SU-DHL-6 (cell line): ENCODE data around the gene SDK2.

Experiments
- H2AFZ ChIP-seq: fragments of 200-600 bp; sonication (generic); 2 replicates; pipeline ENCODE4 v1.6.1; 2014; ENCODE audit warnings: low read depth, mild to moderate bottlenecking, moderate library complexity, mixed read lengths, antibody characterized with exemption, low read length; ENCODE audit not compliant: severe bottlenecking
- H3F3A ChIP-seq: fragments of 200-600 bp; shearing (Covaris generic); 2 replicates; pipeline ENCODE4 v1.6.0; 2016; ENCODE audit warnings: antibody characterized with exemption, mild to moderate bottlenecking; ENCODE audit not compliant: insufficient read depth
- H3K27ac ChIP-seq: fragments of 200-600 bp; sonication (generic); 2 replicates; pipeline ENCODE4 v1.5.1; 2016; ENCODE audit warnings: low read depth, mild to moderate bottlenecking, low read length, moderate library complexity, mixed read lengths
- H3K27me3 ChIP-seq: fragments of 200-600 bp; sonication (generic), shearing (Covaris generic); 2 replicates; pipeline ENCODE4 v1.6.0; 2014; ENCODE audit warnings: mild to moderate bottlenecking, low read length
- H3K36me3 ChIP-seq: fragments of 200-600 bp; sonication (generic); 2 replicates; pipeline ENCODE4 v1.6.1; 2014; ENCODE audit warnings: mild to moderate bottlenecking, low read length, mixed read lengths
- H3K4me2 ChIP-seq: fragments of 300-600, 200-600 bp; shearing (Covaris generic), sonication (generic); 2 replicates; pipeline ENCODE4 v1.6.0; 2014; ENCODE audit warnings: low read length, low read depth, mild to moderate bottlenecking; ENCODE audit not compliant: poor library complexity, severe bottlenecking
- H3K4me3 ChIP-seq: fragments of 200-600 bp; sonication (generic); 2 replicates; pipeline ENCODE4 v1.5.1; 2014; ENCODE audit warnings: antibody characterized with exemption, low read length, mild to moderate bottlenecking, mixed read lengths; ENCODE audit not compliant: insufficient read depth, poor library complexity, severe bottlenecking
- H3K79me2 ChIP-seq: fragments of 200-600 bp; sonication (generic); 2 replicates; pipeline ENCODE4 v1.6.1; 2014; ENCODE audit warnings: mild to moderate bottlenecking, low read length, moderate library complexity; ENCODE audit not compliant: insufficient read depth
- H3K9ac ChIP-seq: fragments of 200-600 bp; sonication (generic); 2 replicates; pipeline ENCODE4 v1.7.0; 2014; ENCODE audit warnings: mild to moderate bottlenecking, low read length
- H3K9me2 ChIP-seq: fragments of 200-600 bp; sonication (generic); replicated peaks from 2 replicates; pipeline ENCODE4 v1.6.1; 2014; ENCODE audit warnings: low read length; ENCODE audit not compliant: insufficient read depth
- H3K9me3 ChIP-seq: fragments of 200-600 bp; sonication (generic); 2 replicates; pipeline ENCODE4 v1.6.1; 2014; ENCODE audit warnings: low read length, mixed read lengths; ENCODE audit not compliant: insufficient read depth
- H4K20me1 ChIP-seq: fragments of 200-600 bp; sonication (generic); 2 replicates; pipeline ENCODE4 v1.6.1; 2014; ENCODE audit warnings: low read depth, mild to moderate bottlenecking, antibody characterized with exemption, low read length, moderate library complexity, mixed read lengths
- EZH2phosphoT487 ChIP-seq: fragments of 200-600 bp; sonication (generic), shearing (Covaris generic); conservative IDR thresholded peaks from 2 replicates; pipeline ENCODE4 v1.6.1; 2018; ENCODE audit warnings: mild to moderate bottlenecking, antibody characterized with exemption, low read length, moderate library complexity, mixed read lengths
- TF ChIP-seq, protein P1 (sequence below): fragments of 200-600 bp; sonication (generic); IDR thresholded peaks from one replicate; pipeline ENCODE4 v1.5.1; 2017; ENCODE audit warnings: antibody characterized with exemption, mild to moderate bottlenecking, low read length, moderate library complexity; ENCODE audit not compliant: insufficient read depth, poor library complexity, severe bottlenecking

The SDK2 gene

DNA sequence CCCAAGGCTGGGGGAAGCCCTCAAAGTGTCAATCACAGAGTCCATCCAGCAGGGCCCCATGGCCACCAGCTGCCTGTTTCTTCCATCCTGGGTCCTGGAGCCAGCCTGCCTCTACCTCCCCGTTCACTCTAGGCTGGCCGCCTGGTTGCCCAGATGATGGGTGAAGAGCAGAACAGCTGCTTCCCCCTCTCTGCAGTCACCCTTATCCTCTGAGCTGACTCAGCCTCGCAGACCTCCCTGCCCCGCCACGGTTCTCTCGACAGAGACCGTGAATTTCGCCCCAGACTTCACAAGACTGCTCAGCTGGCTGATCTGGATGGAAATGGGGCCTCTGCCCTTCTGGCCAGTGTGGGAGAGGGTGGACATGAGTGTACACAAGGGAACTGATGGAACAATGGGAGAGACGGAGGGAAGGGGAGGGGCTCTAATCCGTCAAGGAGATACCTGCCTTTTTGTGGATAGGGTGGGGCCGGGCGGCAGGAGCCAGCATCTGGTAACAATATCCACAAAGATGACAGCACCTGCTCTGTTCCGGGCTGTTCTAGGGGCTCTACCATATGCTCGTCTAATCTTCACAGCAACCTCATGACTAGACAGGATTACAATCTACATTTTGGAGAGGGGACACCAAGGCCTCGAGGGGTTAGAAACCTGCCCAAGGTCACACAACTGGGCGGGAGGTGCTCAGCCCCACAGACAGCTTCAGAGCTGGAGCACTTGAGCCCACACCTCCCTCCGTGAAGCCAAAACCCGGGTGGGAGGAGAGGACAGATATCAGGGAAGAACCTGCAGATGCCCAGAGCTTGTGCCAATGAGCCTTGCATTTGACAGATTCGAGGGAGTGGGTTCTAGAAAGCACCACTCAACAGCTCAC, 136.0 kb downstream of the SDK2 start:
- no peak overlapping the region for H3K4me2 ChIP-seq
- no peak overlapping the region for H2AFZ ChIP-seq
- H3K9me2 ChIP-seq = no peaks in the 10 kb centered on the region
- no peaks in the 10 kb centered on the region for H3K9me3 ChIP-seq
- no peak overlapping the region for H3K9ac ChIP-seq
- no peaks in the 10 kb centered on the region for H3K79me2 ChIP-seq
- no peak overlapping the region for H3K27ac ChIP-seq
- no peaks in the 10 kb centered on the region for H3K27me3 ChIP-seq
- no peaks in the 10 kb centered on the region for H3K36me3 ChIP-seq
- no peak for TF ChIP-seq EZH2phosphoT487
- TF ChIP-seq, protein P1, sequence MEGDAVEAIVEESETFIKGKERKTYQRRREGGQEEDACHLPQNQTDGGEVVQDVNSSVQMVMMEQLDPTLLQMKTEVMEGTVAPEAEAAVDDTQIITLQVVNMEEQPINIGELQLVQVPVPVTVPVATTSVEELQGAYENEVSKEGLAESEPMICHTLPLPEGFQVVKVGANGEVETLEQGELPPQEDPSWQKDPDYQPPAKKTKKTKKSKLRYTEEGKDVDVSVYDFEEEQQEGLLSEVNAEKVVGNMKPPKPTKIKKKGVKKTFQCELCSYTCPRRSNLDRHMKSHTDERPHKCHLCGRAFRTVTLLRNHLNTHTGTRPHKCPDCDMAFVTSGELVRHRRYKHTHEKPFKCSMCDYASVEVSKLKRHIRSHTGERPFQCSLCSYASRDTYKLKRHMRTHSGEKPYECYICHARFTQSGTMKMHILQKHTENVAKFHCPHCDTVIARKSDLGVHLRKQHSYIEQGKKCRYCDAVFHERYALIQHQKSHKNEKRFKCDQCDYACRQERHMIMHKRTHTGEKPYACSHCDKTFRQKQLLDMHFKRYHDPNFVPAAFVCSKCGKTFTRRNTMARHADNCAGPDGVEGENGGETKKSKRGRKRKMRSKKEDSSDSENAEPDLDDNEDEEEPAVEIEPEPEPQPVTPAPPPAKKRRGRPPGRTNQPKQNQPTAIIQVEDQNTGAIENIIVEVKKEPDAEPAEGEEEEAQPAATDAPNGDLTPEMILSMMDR = no peak
- no peaks in the 10 kb centered on the region for H3F3A ChIP-seq
- no peaks in the 10 kb centered on the region for H4K20me1 ChIP-seq
- H3K4me3 ChIP-seq = no peak overlapping the region

DNA sequence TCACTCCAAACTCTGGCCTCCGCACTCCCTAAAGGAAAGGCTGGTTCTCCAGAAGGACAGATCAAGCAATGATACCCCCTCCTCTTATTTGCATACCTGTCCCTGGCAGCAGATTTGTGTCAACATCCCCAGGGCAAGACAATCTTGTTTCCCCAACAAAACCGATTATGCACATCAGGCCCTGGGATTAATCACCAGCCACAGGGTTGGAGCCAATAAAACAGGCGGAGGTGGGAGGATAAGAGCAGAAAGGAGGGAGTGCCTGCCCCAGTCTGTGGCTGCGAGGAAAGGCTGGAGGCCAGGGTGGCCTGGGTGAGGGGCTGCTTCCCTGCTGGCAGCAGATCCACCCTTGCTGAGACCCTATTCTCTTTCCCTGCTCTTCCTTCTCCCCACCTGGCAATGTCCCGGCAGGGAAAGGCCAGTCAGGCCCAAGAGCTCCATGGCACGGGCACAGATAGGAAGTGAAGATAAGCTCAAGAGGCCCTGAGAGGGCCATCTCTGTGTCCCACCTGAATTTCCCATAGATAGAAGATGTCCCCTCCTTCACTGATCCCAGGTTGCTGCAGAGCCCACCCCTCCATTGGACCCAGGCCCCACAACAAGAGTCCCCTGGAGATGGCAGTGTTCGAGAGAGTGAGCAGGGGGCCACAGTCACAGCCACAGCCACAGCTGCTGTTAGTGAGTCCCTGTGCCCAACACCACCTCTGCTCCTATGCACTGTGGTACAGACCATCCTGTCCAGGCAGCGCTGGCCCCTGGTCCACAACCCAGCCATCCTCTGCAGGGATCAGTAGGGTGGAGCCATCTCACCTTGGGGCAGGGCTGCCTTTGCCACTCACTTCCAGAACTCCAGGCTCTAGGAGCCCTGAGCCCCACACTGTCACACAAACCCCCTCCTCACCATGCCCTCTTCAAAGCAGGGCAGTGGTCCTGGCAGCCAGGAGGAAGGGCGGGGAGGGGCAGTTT, 137.5 kb downstream of the SDK2 start:
- no peaks in the 10 kb centered on the region for H3K79me2 ChIP-seq
- no peaks in the 10 kb centered on the region for H4K20me1 ChIP-seq
- H3K27me3 ChIP-seq = no peaks in the 10 kb centered on the region
- no peak overlapping the region for H3K9ac ChIP-seq
- no peak overlapping the region for H3K4me2 ChIP-seq
- H3K9me2 ChIP-seq = no peaks in the 10 kb centered on the region
- H3K36me3 ChIP-seq = no peaks in the 10 kb centered on the region
- H3K9me3 ChIP-seq = no peaks in the 10 kb centered on the region
- H3F3A ChIP-seq = no peaks in the 10 kb centered on the region
- TF ChIP-seq, protein P1 = no peak
- no peak for TF ChIP-seq EZH2phosphoT487
- H2AFZ ChIP-seq = no peak overlapping the region
- H3K27ac ChIP-seq = no peak overlapping the region
- H3K4me3 ChIP-seq = no peak overlapping the region

DNA sequence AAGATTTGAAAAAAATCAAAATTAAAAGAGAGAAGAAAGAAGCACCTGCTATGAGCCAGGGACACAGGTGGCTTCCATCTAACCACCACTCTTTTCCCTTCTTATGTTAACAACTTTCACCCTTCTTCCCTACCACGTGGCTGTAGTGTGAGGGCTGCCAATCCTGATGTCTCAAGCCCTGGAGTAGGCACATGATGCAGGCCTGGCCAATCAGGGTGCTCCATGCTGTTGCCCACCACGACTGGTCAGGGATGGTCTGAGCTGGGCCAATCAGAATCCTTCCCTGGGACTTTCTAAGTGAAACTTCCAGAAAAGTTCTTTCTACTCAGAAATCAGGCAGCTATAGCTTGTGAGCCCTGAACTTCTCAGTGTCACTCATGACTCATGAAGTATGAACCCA, 140.7 kb downstream of the SDK2 start:
- Histone ChIP-seq H3K79me2 (no peaks in the 10 kb centered on the region), H3K4me2 (no peak overlapping the region), H4K20me1 (no peaks in the 10 kb centered on the region), H3K4me3 (no peak overlapping the region), H3K36me3 (no peaks in the 10 kb centered on the region), H3K9me2 (no peaks in the 10 kb centered on the region), H2AFZ (no peak overlapping the region), H3K27me3 (no peaks in the 10 kb centered on the region), H3F3A (no peaks in the 10 kb centered on the region), H3K9me3 (no peaks in the 10 kb centered on the region), H3K9ac (no peak overlapping the region), H3K27ac (no peak overlapping the region)
- TF ChIP-seq EZH2phosphoT487 = no peak
